ENCODE results near the gene KRTAP26-1.

KRTAP26-1 gene

GRCh38 chr21:30320215-30320614 lies at the start of gene KRTAP26-1:
Gene KRTAP26-1, minus strand, starts transcription at chr21:30320315. Its CDS starts 280 bp downstream, at chr21:30320035.
- Histone ChIP-seq H3K9me3 (ENCODE audit: insufficient read depth, low read depth, low read length) (no peaks in the 10 kb centered on the region), H3K4me1 (ENCODE audit: insufficient read depth, low read length, poor library complexity, severe bottlenecking) (no peaks in the 10 kb centered on the region), H3K79me2 (ENCODE audit: insufficient read depth, low read length) (no peaks in the 10 kb centered on the region), H3K4me2 (ENCODE audit: low read depth, low read length, poor library complexity, severe bottlenecking) (no peak within 1 kb of the TSS), H2AFZ (ENCODE audit: low read length) (no peak within 1 kb of the TSS), H3K27me3 (ENCODE audit: insufficient read depth, low read length, poor library complexity, severe bottlenecking) (no peaks in the 10 kb centered on the region), H3K36me3 (ENCODE audit: insufficient read depth, low read length) (no peaks in the 10 kb centered on the region), H3K4me3 (ENCODE audit: low read length, poor library complexity, severe bottlenecking) (no peak within 1 kb of the TSS), H3F3A (ENCODE audit: low read depth) (no peaks in the 10 kb centered on the region), H3K9me2 (replicated peaks; ENCODE audit: low read depth, low read length) (no peaks in the 10 kb centered on the region), H3K9ac (ENCODE audit: low read depth, low read length, poor library complexity, severe bottlenecking) (no peak within 1 kb of the TSS), H4K20me1 (ENCODE audit: insufficient read depth, low read length, poor library complexity, severe bottlenecking) (no peaks in the 10 kb centered on the region)
- TF ChIP-seq CTCF (conservative IDR thresholded peaks at IDR 0.05; ENCODE audit: low read length) = no peak
- no peak for TF ChIP-seq EZH2phosphoT487 (IDR thresholded peaks at IDR 0.05; ENCODE audit: borderline replicate concordance)

GRCh38 chr21:30355906-30356305 lies 35.8 kb upstream of the KRTAP26-1 start:
- Histone ChIP-seq H3F3A (ENCODE audit: low read depth) (no peaks in the 10 kb centered on the region), H3K4me1 (ENCODE audit: insufficient read depth, low read length, poor library complexity, severe bottlenecking) (no peaks in the 10 kb centered on the region), H3K27me3 (ENCODE audit: insufficient read depth, low read length, poor library complexity, severe bottlenecking) (no peaks in the 10 kb centered on the region), H3K4me2 (ENCODE audit: low read depth, low read length, poor library complexity, severe bottlenecking) (no peak overlapping the region), H3K4me3 (ENCODE audit: low read length, poor library complexity, severe bottlenecking) (no peak overlapping the region), H3K9me3 (ENCODE audit: insufficient read depth, low read depth, low read length) (0 out of 2 replicates have a peak, but pooled peaks cover 3% of the 10 kb centered on the region), H3K79me2 (ENCODE audit: insufficient read depth, low read length) (no peaks in the 10 kb centered on the region), H3K9me2 (replicated peaks; ENCODE audit: low read depth, low read length) (no peaks in the 10 kb centered on the region), H3K36me3 (ENCODE audit: insufficient read depth, low read length) (no peaks in the 10 kb centered on the region), H3K9ac (ENCODE audit: low read depth, low read length, poor library complexity, severe bottlenecking) (no peak overlapping the region), H4K20me1 (ENCODE audit: insufficient read depth, low read length, poor library complexity, severe bottlenecking) (no peaks in the 10 kb centered on the region), H2AFZ (ENCODE audit: low read length) (no peak overlapping the region)
- TF ChIP-seq EZH2phosphoT487 (IDR thresholded peaks at IDR 0.05; ENCODE audit: borderline replicate concordance) (no peak), CTCF (conservative IDR thresholded peaks at IDR 0.05; ENCODE audit: low read length) (no peak)

GRCh38 chr21:30354308-30355005 lies 34.3 kb upstream of the KRTAP26-1 start:
- H3F3A ChIP-seq (ENCODE audit: low read depth) = no peaks in the 10 kb centered on the region
- no peaks in the 10 kb centered on the region for H4K20me1 ChIP-seq (ENCODE audit: insufficient read depth, low read length, poor library complexity, severe bottlenecking)
- H3K9ac ChIP-seq (ENCODE audit: low read depth, low read length, poor library complexity, severe bottlenecking) = no peak overlapping the region
- H3K4me1 ChIP-seq (ENCODE audit: insufficient read depth, low read length, poor library complexity, severe bottlenecking) = no peaks in the 10 kb centered on the region
- no peak overlapping the region for H3K4me3 ChIP-seq (ENCODE audit: low read length, poor library complexity, severe bottlenecking)
- no peaks in the 10 kb centered on the region for H3K36me3 ChIP-seq (ENCODE audit: insufficient read depth, low read length)
- no peaks in the 10 kb centered on the region for H3K27me3 ChIP-seq (ENCODE audit: insufficient read depth, low read length, poor library complexity, severe bottlenecking)
- H3K4me2 ChIP-seq (ENCODE audit: low read depth, low read length, poor library complexity, severe bottlenecking) = no peak overlapping the region
- 0 out of 2 replicates have a peak, but pooled peaks cover 3% of the 10 kb centered on the region for H3K9me3 ChIP-seq (ENCODE audit: insufficient read depth, low read depth, low read length)
- no peaks in the 10 kb centered on the region for H3K9me2 ChIP-seq (replicated peaks; ENCODE audit: low read depth, low read length)
- no peak for TF ChIP-seq EZH2phosphoT487 (IDR thresholded peaks at IDR 0.05; ENCODE audit: borderline replicate concordance)
- TF ChIP-seq CTCF (conservative IDR thresholded peaks at IDR 0.05; ENCODE audit: low read length) = no peak
- H3K79me2 ChIP-seq (ENCODE audit: insufficient read depth, low read length) = no peaks in the 10 kb centered on the region
- no peak overlapping the region for H2AFZ ChIP-seq (ENCODE audit: low read length)
